ENCODE results near the gene CALM3. TPM values are rescaled to one million over a fixed set of nuclear protein-coding genes. Genes with fewer than 3 reads are reported as not detected.

CALM3 gene
- polyA plus RNA-seq, 1 donor = 401 TPM

DNA sequence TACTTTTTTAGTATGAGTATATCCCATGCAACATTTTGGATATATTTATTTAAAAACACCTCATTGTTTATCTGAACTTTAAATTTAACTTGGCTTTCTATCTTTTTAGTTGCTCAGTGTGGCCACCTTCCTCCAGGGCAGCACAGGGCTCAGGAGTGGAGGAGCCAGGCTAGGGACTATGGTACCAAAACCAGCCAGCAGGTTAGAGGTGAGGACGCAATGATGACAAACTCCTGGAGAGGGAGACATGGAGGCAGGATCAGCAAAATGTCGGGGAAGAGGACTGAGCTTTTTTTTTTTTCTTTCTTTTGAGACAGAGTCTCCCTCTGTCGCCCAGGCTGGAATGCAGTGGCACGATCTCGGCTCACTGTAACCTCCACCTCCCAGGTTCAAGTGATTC, 29.6 kb upstream of the CALM3 start:
- no CpG with 5 or more reads among the region's 5 CpGs for WGBS (ENCODE audit: insufficient coverage, low lambda C conversion rate)
- H3K4me3 ChIP-seq (ENCODE audit: low read length) = no peak overlapping the region
- H3K36me3 ChIP-seq (ENCODE audit: control insufficient read depth, insufficient read depth, low read length) = no peaks in the 10 kb centered on the region
- DNase-seq = peak in 1 of 2 donors; percentile 18
- H3K4me1 ChIP-seq (ENCODE audit: control insufficient read depth, insufficient read depth, low read length) = no peaks in the 10 kb centered on the region
- H3K27me3 ChIP-seq (ENCODE audit: control insufficient read depth, insufficient read depth, low read length) = no peaks in the 10 kb centered on the region
- H3K27ac ChIP-seq (ENCODE audit: low read length) = no peak overlapping the region
- H3K9me3 ChIP-seq (ENCODE audit: control insufficient read depth, low read depth, low read length) = no peaks in the 10 kb centered on the region

DNA sequence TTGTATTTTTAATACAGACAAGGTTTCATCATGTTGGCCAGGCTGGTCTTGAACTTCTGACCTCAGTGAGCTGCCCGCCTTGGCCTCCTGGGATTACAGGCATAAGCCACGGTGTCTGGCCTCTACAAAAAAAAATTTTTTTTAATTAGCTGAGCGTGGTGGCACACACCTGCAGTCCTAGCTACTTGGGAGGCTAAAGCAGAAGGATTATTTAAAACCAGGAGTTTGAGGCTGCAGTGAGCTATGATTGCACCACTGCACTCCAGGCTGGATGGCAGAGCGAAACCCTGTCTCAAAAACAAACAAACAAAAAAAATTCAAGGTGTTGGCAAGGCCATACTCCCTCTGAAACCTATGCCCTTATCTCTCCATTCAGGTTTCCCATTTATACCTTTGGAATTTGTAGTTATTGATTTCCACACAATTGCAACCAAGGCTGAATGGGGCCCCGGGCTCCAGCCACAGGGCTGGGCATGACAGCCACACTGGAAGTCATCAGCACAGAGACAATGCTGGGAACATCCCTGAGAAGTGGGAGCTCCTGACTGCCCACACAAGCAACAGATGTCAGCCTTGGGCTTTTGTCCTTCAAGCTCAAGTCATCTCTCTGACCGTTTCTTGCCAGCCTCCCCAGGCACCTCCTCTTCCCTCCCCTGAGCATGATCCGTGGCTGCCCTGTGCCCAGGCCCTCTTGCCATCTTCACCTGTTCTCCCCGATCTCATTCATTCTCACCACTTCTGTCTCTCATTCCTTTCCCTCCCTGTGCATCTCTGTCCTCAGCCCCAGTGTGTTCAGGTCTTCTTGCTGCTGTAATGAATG, 27.2 kb upstream of the CALM3 start:
- Histone ChIP-seq H3K27ac (ENCODE audit: low read length) (no peak overlapping the region), H3K9me3 (ENCODE audit: control insufficient read depth, low read depth, low read length) (no peaks in the 10 kb centered on the region), H3K4me1 (ENCODE audit: control insufficient read depth, insufficient read depth, low read length) (no peaks in the 10 kb centered on the region), H3K36me3 (ENCODE audit: control insufficient read depth, insufficient read depth, low read length) (no peaks in the 10 kb centered on the region), H3K27me3 (ENCODE audit: control insufficient read depth, insufficient read depth, low read length) (no peaks in the 10 kb centered on the region), H3K4me3 (ENCODE audit: low read length) (no peak overlapping the region)
- 38% methylated on average over 3 of the region's 8 CpGs for WGBS (ENCODE audit: insufficient coverage, low lambda C conversion rate)
- DNase-seq = no peak

DNA sequence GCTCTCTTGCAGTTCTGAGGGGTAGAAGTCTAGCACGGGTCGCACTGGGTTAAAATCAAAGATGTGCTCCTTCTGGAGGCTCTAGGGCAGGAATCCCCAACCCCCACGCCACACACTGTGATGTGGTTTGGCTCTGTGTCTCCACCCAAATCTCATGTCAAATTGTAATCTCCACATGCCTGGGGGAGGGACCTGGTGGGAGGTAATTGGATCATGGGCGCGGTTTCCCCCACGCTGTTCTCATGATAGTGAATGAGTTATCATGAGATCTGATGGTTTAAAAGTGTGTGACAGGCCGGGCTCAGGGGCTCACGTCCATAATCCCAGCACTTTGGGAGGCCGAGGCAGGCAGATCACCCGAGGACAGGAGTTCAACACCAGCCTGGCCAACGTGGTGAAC, 26.6 kb upstream of the CALM3 start:
- Histone ChIP-seq H3K27me3 (ENCODE audit: control insufficient read depth, insufficient read depth, low read length) (no peaks in the 10 kb centered on the region), H3K9me3 (ENCODE audit: control insufficient read depth, low read depth, low read length) (no peaks in the 10 kb centered on the region), H3K36me3 (ENCODE audit: control insufficient read depth, insufficient read depth, low read length) (no peaks in the 10 kb centered on the region), H3K4me1 (ENCODE audit: control insufficient read depth, insufficient read depth, low read length) (no peaks in the 10 kb centered on the region), H3K27ac (ENCODE audit: low read length) (no peak overlapping the region), H3K4me3 (ENCODE audit: low read length) (no peak overlapping the region)
- no peak for DNase-seq
- WGBS (ENCODE audit: insufficient coverage, low lambda C conversion rate) = no CpG with 5 or more reads among the region's 11 CpGs

DNA sequence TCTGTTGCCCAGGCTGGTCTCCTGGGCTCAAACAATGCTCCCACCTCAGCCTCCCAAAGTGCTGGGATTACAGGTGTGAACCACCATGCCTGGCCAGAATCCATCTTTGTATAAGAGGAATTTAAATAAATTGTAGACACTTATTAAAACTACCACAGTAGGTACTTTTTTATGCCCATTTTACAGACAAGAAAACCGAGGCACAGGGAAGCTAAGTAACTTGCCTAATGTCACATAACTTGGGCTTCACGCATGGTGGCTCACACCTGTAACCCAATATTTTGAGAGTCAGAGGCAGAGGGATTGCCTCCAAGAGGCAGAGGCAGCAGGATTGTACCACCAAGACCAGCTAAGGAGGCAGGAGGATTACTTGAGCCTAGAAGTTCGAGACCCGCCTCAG, 22.7 kb upstream of the CALM3 start:
- Histone ChIP-seq H3K4me3 (ENCODE audit: low read length) (no peak overlapping the region), H3K36me3 (ENCODE audit: control insufficient read depth, insufficient read depth, low read length) (no peaks in the 10 kb centered on the region), H3K4me1 (ENCODE audit: control insufficient read depth, insufficient read depth, low read length) (no peaks in the 10 kb centered on the region), H3K27me3 (ENCODE audit: control insufficient read depth, insufficient read depth, low read length) (no peaks in the 10 kb centered on the region), H3K27ac (ENCODE audit: low read length) (no peak overlapping the region), H3K9me3 (ENCODE audit: control insufficient read depth, low read depth, low read length) (no peaks in the 10 kb centered on the region)
- no CpG with 5 or more reads among the region's 4 CpGs for WGBS (ENCODE audit: insufficient coverage, low lambda C conversion rate)
- DNase-seq = no peak

DNA sequence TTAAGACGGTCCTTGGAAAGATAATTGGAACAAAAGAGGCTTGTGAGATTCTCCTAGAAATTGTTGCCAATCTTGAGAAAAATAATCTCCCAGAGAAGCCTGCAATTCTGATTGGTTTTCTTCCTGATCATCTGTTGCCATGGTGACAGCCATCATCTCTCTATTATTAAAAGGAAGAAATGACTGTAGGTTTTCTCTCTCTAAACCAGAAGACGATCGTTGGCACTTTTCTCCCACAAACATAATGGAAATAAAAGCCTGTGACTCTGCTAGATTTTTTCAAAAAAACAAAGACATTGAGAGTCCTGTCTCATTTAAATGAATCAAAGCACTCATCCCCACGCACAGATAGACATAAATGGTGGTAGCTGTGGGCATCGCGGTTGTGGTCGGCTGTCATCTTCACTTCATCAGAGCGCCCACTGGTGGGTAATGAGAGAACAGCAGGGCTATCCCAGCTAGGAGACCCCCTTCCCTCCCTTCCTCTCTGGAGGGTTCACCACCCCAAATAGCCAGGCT, 21.7 kb upstream of the CALM3 start:
- 71% methylated on average over 1 of the region's 8 CpGs for WGBS (ENCODE audit: insufficient coverage, low lambda C conversion rate)

GRCh38 chr19:46580247-46580646, 20.9 kb upstream of the CALM3 start:
- H3K27me3 ChIP-seq (ENCODE audit: control insufficient read depth, insufficient read depth, low read length) = no peaks in the 10 kb centered on the region
- no CpG with 5 or more reads among the region's 2 CpGs for WGBS (ENCODE audit: insufficient coverage, low lambda C conversion rate)

More for the DNA sequence above, 21.7 kb upstream of the CALM3 start:
- Histone ChIP-seq H3K4me1 (ENCODE audit: control insufficient read depth, insufficient read depth, low read length) (no peaks in the 10 kb centered on the region), H3K27ac (ENCODE audit: low read length) (no peak overlapping the region), H3K36me3 (ENCODE audit: control insufficient read depth, insufficient read depth, low read length) (no peaks in the 10 kb centered on the region), H3K27me3 (ENCODE audit: control insufficient read depth, insufficient read depth, low read length) (no peaks in the 10 kb centered on the region), H3K9me3 (ENCODE audit: control insufficient read depth, low read depth, low read length) (no peaks in the 10 kb centered on the region), H3K4me3 (ENCODE audit: low read length) (no peak overlapping the region)
- no peak for DNase-seq

GRCh38 chr19:46585539-46585938, 15.6 kb upstream of the CALM3 start:
- WGBS (ENCODE audit: insufficient coverage, low lambda C conversion rate) = 75% methylated on average over 1 of the region's 1 CpG

More at GRCh38 chr19:46580247-46580646, 20.9 kb upstream of the CALM3 start:
- Histone ChIP-seq H3K4me1 (ENCODE audit: control insufficient read depth, insufficient read depth, low read length) (no peaks in the 10 kb centered on the region), H3K4me3 (ENCODE audit: low read length) (no peak overlapping the region), H3K9me3 (ENCODE audit: control insufficient read depth, low read depth, low read length) (no peaks in the 10 kb centered on the region), H3K27ac (ENCODE audit: low read length) (no peak overlapping the region), H3K36me3 (ENCODE audit: control insufficient read depth, insufficient read depth, low read length) (no peaks in the 10 kb centered on the region)
- DNase-seq = no peak

DNA sequence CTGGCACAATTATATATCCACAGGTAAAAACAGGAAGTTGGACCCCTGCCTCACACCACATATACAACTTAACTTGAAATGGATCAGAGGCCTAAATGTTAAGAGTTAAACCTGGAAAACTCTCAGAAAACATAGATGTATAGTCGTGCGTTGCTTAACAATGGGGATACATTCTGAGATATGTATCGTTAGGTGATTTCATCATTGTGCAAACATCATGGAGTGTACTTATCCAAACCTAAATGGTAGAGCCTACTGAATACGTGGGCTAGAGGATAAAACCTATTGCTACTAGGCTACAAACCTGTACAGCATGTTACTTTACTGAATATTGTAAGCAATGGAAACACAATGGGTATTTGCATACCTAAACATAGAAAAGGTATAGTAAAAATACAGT, 14.8 kb upstream of the CALM3 start:
- Histone ChIP-seq H3K27me3 (ENCODE audit: control insufficient read depth, insufficient read depth, low read length) (no peaks in the 10 kb centered on the region), H3K36me3 (ENCODE audit: control insufficient read depth, insufficient read depth, low read length) (no peaks in the 10 kb centered on the region), H3K27ac (ENCODE audit: low read length) (no peak overlapping the region), H3K4me1 (ENCODE audit: control insufficient read depth, insufficient read depth, low read length) (no peaks in the 10 kb centered on the region), H3K4me3 (ENCODE audit: low read length) (no peak overlapping the region), H3K9me3 (ENCODE audit: control insufficient read depth, low read depth, low read length) (no peaks in the 10 kb centered on the region)
- no peak for DNase-seq
- WGBS (ENCODE audit: insufficient coverage, low lambda C conversion rate) = no CpG with 5 or more reads among the region's 4 CpGs

More at GRCh38 chr19:46585539-46585938, 15.6 kb upstream of the CALM3 start:
- Histone ChIP-seq H3K4me1 (ENCODE audit: control insufficient read depth, insufficient read depth, low read length) (no peaks in the 10 kb centered on the region), H3K4me3 (ENCODE audit: low read length) (no peak overlapping the region), H3K36me3 (ENCODE audit: control insufficient read depth, insufficient read depth, low read length) (no peaks in the 10 kb centered on the region), H3K27ac (ENCODE audit: low read length) (no peak overlapping the region), H3K9me3 (ENCODE audit: control insufficient read depth, low read depth, low read length) (no peaks in the 10 kb centered on the region), H3K27me3 (ENCODE audit: control insufficient read depth, insufficient read depth, low read length) (no peaks in the 10 kb centered on the region)
- DNase-seq = no peak

- no peaks in the 10 kb centered on the region for H3K9me3 ChIP-seq (ENCODE audit: control insufficient read depth, low read depth, low read length)
- H3K4me1 ChIP-seq (ENCODE audit: control insufficient read depth, insufficient read depth, low read length) = no peaks in the 10 kb centered on the region
- H3K27ac ChIP-seq (ENCODE audit: low read length) = no peak overlapping the region
- WGBS (ENCODE audit: insufficient coverage, low lambda C conversion rate) = no CpG with 5 or more reads among the region's 3 CpGs
- H3K36me3 ChIP-seq (ENCODE audit: control insufficient read depth, insufficient read depth, low read length) = no peaks in the 10 kb centered on the region
- no peak overlapping the region for H3K4me3 ChIP-seq (ENCODE audit: low read length)
- DNase-seq = no peak
- H3K27me3 ChIP-seq (ENCODE audit: control insufficient read depth, insufficient read depth, low read length) = no peaks in the 10 kb centered on the region
Measured at GRCh38 chr19:46587861-46588260, 13.3 kb upstream of the CALM3 start.

DNA sequence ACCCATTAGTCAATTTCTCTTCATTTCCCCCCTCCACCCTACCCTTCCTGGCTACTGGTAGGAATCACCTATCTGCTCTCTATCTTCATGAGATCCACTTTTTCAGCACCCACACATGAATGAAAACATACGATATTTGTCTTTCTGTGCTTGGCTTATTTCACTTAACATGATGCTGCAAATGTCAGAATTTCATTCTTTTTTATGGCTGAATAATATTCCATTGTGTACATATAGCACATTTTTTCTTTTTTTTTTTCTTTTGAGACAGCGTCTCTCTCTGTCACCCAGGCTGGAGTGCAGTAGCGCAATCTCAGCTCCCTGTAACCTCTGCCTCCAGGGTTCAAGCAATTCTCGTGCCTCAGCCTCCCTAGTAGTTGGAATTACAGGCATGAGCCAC, 9.9 kb upstream of the CALM3 start:
- DNase-seq = no peak
- Histone ChIP-seq H3K9me3 (ENCODE audit: control insufficient read depth, low read depth, low read length) (no peaks in the 10 kb centered on the region), H3K36me3 (ENCODE audit: control insufficient read depth, insufficient read depth, low read length) (no peaks in the 10 kb centered on the region), H3K4me3 (ENCODE audit: low read length) (no peak overlapping the region), H3K27me3 (ENCODE audit: control insufficient read depth, insufficient read depth, low read length) (no peaks in the 10 kb centered on the region), H3K27ac (ENCODE audit: low read length) (no peak overlapping the region), H3K4me1 (ENCODE audit: control insufficient read depth, insufficient read depth, low read length) (no peaks in the 10 kb centered on the region)
- WGBS (ENCODE audit: insufficient coverage, low lambda C conversion rate) = 93% methylated on average over 3 of the region's 4 CpGs

DNA sequence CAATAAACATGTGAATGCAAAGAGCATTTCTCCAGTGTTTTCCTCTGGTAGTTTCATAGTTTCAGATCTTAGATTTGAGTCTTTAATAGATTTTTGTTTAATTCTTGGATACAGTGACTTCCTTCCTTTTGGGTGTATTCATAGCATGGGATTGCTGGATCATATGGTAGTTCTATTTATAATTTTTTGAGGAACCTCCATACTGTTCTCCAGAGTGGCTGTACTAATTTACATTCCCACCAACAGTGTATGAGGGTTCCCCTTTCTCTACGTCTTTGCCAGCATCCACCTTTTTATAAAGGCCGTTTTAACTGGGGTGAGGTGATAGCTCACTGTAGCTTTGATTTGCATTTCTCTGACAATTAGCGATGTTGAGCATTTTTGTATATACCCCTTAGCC, 9.3 kb upstream of the CALM3 start:
- Histone ChIP-seq H3K9me3 (ENCODE audit: control insufficient read depth, low read depth, low read length) (no peaks in the 10 kb centered on the region), H3K4me1 (ENCODE audit: control insufficient read depth, insufficient read depth, low read length) (no peaks in the 10 kb centered on the region), H3K27ac (ENCODE audit: low read length) (no peak overlapping the region), H3K27me3 (ENCODE audit: control insufficient read depth, insufficient read depth, low read length) (no peaks in the 10 kb centered on the region), H3K4me3 (ENCODE audit: low read length) (no peak overlapping the region), H3K36me3 (ENCODE audit: control insufficient read depth, insufficient read depth, low read length) (no peaks in the 10 kb centered on the region)
- no peak for DNase-seq
- WGBS (ENCODE audit: insufficient coverage, low lambda C conversion rate) = 100% methylated on average over 1 of the region's 3 CpGs

All from large intestine (tissue), 3 donors.